ENCODE results near the gene TP53TG3B.
A peak's percentile ranks its signal among the peaks of the same experiment; 100 is the strongest.
"Not testable (repeated sequence)": the region's sequence is repeated elsewhere in the genome, so short reads cannot be mapped to it uniquely, and the experiment has no call there.

TP53TG3B gene

GRCh38 chr16:33360541-33360940 is at the start of gene TP53TG3B:
Gene TP53TG3B, plus strand, starts transcription at chr16:33360841. Its CDS starts 68 bp downstream, at chr16:33360909.
- DNase-seq (ENCODE audit: low read depth): not testable (repeated sequence)

- DNase-seq (ENCODE audit: low read depth): peak; percentile 18
Observed at GRCh38 chr16:33336226-33337012, 24.2 kb upstream of the TP53TG3B start.

GRCh38 chr16:33337627-33338542 is 22.8 kb upstream of the TP53TG3B start:
- DNase-seq (ENCODE audit: low read depth): peak; percentile 8

- DNase-seq (ENCODE audit: low read depth): not testable (repeated sequence)
Observed at GRCh38 chr16:33338543-33338951, 22.1 kb upstream of the TP53TG3B start.

- DNase-seq (ENCODE audit: low read depth): peak; percentile 8
Observed at GRCh38 chr16:33339093-33340061, 21.3 kb upstream of the TP53TG3B start.

Measured in T-helper 22 cell (primary cell).